NOMO-1 treated with dmso at 0.1 percent for 144 hours (cell line): Measurements from ENCODE around the gene RAD23A.
"Not testable (repeated sequence)": the region's sequence is repeated elsewhere in the genome, so short reads cannot be mapped to it uniquely, and the experiment has no call there.

Source experiments
- DNase-seq: peaks from one replicate; lab custom pipeline; 2025; ENCODE audit not compliant: unreplicated experiment; lab: John Stamatoyannopoulos, UW

RAD23A gene

GRCh38 chr19:12937927-12938778, 7.5 kb upstream of the RAD23A start, which contains the start of gene CALR:
Gene CALR, plus strand, starts transcription at chr19:12938609. Its CDS starts 71 bp downstream, at chr19:12938680.
- peak; percentile 100 for DNase-seq

- no peak for DNase-seq
Observed at GRCh38 chr19:12938779-12939601, 6.7 kb upstream of the RAD23A start.

- no peak for DNase-seq
Observed at GRCh38 chr19:12939975-12940423, 5.7 kb upstream of the RAD23A start.

DNA sequence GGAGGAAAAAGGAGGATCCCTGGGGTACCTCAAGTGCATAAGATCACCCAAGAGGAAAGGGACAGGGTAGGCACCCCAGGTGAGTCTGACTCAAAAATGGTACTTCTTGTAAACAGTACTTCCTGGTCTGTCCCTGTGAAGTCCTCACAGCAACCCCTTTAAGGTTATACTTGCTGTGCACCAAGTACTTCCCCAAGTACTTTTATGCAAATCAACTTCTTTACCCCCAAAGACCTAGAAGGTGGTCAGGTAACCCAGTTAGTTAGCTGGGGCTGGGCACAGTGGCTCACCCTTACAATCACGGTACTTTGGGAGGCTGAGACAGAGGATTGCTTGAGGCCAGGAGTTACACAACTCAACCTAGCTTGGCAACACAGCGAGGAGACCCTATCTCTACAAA, 4.8 kb upstream of the RAD23A start:
- DNase-seq: no peak

GRCh38 chr19:12943437-12944044, 2.1 kb upstream of the RAD23A start:
- no peak for DNase-seq

DNA sequence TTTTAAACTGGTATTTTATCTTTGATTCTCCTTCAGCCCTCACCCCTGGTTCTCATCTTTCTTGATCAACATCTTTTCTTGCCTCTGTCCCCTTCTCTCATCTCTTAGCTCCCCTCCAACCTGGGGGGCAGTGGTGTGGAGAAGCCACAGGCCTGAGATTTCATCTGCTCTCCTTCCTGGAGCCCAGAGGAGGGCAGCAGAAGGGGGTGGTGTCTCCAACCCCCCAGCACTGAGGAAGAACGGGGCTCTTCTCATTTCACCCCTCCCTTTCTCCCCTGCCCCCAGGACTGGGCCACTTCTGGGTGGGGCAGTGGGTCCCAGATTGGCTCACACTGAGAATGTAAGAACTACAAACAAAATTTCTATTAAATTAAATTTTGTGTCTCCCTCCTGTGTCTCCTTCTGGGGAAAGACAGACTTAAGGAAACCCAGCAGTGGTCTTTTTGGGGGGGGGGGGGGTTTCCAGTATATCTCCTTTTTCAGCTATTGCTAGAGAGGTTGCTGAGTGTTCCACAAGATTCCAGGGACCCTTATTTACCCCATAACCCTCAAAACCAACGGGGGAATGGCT, 1.5 kb upstream of the RAD23A start:
- no peak for DNase-seq

GRCh38 chr19:12946092-12946721, 545 bp downstream of the RAD23A start:
- DNase-seq: no peak

DNA sequence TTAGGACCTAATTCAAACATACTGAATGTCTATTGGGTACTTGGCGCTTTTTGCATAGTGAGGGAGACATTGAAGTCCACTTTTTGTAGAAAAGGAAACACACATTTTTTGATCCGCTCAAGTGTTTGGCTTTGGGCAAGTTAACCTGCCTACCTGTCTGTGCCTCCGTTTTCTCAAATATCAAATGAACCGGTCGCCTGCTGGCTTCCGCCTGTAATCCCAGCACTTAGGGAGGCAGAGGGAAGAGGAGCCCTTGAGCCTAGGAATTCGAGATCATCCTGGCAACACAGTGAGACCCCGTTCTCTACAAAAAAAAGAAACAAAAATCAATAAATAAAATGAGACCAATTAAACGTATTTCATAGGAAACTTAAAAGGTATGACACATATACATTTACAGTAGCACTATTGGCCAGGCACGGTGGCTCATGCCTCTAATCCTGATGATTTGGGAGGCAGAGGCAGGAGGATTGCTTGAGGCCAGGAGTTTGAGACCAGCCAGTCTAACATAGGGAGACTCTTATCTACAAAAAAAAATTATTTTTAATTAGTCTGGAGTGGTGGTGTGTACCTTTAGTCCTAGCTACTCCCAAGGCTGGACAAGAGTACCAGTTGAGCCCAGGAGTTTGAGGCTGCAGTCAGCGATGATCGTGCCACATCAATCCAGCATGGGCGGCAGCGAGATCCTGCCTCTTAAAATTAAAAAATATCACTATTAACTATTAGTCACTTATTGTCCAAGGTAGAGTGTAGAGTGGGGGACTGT, 1.3 kb downstream of the RAD23A start:
- no peak for DNase-seq

GRCh38 chr19:12947702-12948611, 2.3 kb downstream of the RAD23A start:
- DNase-seq: no peak

DNA sequence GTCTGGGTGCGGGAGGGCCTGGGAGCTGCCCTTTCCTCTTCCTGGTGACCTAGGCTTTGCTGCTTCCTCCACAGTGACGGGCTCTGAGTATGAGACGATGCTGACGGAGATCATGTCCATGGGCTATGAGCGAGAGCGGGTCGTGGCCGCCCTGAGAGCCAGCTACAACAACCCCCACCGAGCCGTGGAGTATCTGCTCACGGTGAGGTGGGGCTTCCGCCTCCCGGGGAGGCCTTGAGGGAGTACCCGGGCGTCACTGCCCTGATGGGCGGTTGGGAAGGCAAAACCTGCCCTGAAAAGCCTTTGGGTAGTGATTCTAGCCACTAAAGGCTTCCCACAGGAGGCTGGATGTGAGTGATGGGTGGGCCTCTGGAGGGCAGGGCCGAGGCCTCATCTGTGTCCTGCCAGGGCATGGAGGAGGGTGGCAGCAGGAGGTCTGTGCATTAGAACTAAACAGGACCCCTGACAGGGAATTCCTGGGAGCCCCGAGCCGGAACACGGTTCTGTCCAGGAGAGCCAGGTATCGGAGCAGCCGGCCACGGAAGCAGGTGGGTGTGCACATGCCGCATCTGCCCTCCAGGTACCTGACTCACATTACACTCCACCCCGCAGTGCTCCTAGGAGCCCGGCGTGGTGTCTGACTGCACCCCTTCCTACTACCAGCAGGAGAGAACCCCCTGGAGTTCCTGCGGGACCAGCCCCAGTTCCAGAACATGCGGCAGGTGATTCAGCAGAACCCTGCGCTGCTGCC, 3.1 kb downstream of the RAD23A start:
- no peak for DNase-seq

- DNase-seq: no peak
Observed at GRCh38 chr19:12949363-12950283, 4.0 kb downstream of the RAD23A start.

GRCh38 chr19:12952050-12952449, 6.4 kb downstream of the RAD23A start:
- not testable (repeated sequence) for DNase-seq

- DNase-seq: no peak
Observed at GRCh38 chr19:12952488-12953137, 7.0 kb downstream of the RAD23A start.

GRCh38 chr19:12953138-12953798, 7.6 kb downstream of the RAD23A start:
- no peak for DNase-seq

DNA sequence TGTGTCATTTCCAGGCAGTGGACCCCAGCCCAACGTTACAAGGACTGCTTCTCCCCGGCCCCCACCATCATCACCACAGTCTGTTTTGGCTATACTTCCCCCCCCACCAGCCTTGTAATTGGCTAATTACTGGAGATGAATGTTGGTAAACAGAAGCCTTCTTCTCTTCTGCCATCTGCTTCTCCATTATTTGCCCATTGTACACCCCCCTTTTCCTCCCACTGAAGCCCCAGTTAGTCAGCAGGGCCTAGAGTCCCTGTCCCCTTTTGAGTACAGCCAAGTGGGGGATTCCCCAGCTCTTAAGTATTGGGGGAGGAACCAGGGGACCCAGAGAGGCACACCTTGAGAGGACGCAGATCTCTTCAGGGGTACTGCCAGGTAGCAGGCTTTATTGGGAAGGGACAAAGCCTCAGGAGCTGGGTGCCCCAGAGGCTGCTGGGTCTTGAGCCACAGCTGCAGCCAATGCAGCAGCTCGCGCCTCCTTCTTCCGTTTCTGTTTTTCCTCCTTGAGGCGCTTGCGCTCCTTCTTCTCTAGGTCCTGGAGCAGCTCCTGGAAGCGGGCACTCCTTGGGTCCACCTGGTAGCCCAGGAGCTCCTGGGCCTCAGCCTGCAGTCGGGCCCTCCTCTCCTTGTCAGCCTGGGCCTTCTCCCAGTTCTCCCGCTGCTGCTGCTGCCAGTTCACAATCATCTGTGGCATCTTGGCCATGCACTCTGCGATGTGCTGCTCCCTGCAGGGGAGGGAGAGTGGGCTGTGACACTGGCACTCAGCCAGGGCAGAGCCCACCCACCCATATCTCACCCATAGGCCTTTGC, 8.3 kb downstream of the RAD23A start:
- no peak for DNase-seq
